ENCODE data around the gene VAV2.

VAV2 gene

DNA sequence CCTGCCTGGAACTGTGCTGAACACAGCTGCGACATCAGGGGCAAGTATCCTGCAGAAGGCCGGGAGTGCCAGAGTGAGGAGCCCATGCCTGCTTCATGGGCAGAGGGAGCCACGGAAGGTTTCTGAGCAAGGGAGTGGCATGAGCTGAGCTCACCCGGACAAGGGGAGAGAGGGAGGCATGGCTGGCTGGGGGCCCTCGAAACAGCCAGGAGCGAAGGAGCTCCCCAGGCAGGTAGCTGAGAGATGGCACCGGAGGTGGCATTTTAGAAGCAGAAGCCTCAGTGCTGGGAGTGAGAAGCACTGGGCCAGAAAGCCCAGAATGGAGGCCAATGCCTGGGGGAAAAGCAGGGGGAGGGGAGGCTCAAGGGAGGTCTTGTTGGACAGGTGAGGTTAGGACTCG is 197.1 kb downstream of the VAV2 start:
- DNase-seq (ENCODE audit: low spot score): no peak

DNA sequence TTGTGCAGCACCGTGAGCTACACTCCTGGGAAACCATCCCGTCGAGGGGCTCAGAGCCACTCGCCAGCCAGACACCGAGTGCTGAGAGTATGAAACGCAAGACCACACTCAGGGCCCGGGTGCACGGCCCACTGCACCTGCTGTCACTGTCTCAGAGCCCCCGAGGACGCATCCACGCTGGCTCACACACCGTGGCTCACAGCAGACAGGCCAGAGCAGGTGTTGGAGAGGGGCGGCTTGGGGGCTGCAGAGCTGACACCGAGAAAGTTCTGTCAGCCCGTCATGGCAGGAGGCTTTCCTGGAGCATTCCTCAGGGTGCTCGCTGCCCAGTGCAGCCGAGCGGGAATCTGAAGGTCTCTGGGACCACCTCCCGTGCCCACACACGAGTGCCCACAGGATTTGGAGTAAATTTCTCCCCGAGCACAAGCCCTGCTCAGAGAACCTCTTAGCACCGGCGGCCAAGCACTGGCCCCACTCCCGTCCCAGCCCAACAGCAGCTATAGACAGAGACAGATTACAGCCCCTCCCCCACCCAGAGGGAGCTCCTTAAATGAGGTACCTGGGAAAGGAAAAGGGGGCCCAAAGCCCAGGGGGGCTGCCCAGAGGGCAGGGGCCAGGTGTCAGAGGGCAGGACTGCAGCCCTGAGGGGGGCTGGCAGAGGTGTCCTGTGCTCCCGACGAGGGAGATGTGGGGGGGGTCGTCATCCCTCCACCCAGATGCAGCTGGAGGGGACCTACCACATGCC is 197.9 kb downstream of the VAV2 start:
- DNase-seq (ENCODE audit: low spot score): no peak

DNA sequence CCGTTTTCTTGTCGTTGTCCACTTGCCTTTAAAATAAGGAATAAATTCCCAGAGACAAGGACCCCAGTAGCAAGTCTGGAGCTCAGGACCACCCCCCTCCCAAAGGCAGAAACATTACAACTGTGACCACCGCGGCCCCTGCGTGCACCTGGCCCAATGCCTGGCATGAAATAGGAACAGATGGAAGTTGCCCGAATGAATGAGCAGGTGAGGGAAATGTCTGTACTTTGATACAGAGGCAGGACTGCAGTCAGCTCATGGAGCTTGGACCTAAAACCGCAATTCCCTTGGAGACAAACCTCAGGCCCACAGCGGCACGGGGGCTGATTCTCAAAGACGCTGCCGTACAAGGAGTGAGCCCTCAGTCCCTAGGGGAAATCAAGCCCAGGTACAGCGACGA is 198.7 kb downstream of the VAV2 start:
- no peak for DNase-seq (ENCODE audit: low spot score)

DNA sequence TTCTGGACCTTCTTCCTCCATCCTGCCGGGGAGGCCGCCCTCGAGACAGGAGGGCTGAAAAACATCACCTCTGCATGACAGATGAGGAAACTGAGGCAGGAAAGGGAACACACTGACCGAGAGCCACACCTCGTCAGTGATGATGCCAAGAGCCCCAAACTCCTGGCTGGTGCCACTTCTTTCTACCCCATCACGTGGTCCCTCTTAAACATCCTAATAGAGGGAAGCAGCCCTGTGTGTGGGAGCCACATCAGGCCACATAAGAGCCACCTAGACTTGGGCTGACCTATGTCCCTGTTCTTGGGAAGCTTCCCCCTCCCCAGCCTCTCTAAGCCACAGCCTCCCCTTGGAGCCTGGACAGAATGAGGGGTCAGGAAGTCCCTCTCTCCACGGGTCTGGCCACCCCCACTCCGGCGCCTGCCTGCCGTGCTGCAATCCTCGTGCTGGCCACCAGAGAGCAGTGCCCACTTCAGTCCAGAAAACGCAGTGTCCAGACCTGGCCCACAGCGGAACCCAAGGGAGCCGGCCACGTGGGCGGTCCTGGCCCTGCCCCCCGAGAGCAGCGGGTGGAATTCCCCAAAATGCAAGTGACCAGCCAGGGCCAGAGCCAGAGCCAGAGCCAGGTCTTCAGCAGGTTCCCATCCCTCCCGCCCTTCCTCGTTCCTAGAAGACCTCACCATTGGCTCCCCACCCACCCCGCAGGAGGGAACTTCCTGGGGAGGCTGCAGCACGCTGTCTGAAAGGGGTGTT is 199.2 kb downstream of the VAV2 start:
- DNase-seq (ENCODE audit: low spot score): peak; percentile 55

DNA sequence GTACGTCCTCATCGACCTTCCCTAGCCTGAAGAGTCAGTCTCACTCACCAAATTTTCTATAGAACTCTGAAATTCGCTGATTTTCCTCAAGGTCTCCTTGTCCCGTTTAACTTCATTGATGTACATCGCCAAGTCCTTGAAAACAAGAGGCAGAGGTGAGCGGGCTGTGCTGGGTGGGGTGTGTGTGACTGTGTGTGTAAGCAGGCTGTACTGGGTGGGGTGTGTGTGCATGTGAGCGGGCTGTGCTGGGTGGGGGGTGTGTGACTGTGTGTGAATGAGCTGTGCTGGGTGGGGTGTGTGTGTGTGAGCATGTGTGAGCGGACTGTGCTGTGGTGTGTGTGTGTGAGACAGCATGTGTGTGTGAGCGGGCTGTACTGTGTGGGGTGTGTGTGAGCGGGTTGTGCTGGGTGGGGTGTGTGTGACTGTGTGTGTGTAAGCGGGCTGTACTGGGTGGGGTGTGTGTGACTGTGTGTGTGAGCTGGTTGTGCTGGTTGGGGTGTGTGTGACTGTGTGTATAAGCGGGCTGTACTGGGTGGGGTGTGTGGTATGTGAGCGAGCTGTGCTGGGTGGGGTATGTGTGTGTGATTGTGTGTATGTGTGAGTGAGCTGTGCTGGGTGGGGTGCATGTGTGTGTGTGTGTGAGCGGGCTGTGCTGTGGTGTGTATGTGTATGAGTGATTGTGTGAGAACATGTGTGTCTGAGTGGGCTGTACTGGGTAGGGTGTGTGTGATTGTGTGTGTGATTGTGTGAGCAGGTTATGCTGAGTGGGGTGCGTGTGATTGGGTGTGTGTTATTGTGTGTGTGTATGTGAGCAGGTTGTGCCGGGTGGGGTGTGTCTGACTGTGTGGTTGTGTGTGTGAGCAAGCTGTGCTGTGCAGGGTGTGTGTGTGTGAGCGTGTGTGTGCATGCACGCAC is 200.1 kb downstream of the VAV2 start:
- DNase-seq (ENCODE audit: low spot score): no peak

DNA sequence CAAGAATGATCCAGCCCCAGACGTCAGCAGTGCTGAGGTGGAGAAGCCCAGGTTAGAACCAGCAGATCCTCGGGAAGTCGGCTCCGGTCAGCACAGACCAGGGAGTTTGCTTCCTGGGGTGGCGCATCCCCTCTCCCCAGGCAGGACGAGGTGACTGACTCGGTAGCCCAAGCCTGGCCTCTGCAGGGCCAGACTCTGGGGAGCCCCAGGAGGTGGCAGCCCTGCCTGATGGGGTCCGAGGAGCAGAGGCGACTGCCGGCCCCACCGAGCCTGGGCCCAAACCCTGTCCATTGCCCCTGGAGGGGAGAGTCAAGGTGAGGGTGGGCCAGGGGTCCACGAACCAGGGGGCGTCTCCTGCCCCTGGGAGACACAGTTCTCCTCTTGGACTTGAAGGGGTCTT is 201.1 kb downstream of the VAV2 start:
- no peak for DNase-seq (ENCODE audit: low spot score)

DNA sequence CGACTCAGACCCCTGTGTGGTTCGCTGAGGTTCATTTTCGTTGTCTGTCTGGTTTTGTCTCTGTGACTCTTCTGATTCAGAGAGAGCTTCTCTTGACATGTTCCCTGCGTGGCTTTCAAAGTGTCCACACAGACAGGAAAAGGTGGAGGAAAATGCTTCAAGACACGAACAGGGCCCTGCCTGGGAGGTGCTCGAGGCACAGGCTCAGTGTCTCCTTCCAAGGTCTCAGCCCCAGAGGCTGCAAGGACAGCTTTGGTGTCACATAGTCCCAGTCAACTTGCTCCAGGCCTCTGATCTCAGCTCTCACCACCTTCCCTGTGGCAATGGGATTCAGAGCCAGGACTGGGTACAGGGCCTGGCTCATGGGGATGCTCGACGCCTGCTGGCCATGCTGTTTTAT is 202.3 kb downstream of the VAV2 start:
- no peak for DNase-seq (ENCODE audit: low spot score)

DNA sequence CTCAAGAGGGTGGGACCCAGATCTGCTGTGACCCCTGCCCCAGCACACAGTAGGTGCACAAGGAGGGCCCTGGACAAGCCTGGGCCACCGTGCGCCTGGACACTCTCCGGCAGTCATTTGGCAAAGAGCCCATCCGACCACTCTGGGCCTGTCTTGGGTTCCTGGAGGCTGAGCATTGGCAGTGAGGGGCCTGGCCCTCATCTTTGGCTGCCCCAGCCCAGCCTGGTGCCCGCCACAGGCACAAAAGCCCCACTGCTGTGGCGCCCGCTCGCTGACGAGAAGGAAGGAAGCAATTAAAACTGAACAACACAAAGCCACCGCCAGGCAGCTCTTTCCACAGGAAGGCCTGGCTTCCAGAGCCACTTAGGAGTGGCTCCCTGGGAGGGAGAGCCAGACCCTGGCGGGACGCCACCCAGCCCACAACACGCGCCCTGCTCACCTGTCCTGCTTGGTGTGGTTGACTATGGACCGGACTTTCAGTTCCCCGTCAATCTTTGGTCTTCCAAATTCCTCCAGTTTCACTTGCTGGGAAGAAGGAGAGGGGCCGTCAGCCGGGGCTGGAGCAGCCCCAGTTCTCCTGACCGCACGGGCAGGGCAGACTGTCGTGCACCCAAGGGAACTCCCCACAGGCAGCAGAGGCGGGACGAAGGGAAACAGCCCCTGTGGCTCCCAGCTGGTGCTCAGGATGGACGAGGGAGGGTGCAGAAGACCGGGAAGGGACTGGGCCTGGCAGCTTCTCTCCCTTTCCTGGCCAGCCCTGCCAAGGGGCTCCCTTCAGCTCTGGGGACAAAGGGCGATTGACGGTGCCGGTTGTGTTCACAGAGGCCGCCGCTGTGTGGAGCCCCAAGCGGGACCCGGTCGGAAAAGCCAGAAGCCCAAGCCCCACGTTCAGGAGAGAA is 203.1 kb downstream of the VAV2 start:
- peak; percentile 95 for DNase-seq (ENCODE audit: low spot score)

DNA sequence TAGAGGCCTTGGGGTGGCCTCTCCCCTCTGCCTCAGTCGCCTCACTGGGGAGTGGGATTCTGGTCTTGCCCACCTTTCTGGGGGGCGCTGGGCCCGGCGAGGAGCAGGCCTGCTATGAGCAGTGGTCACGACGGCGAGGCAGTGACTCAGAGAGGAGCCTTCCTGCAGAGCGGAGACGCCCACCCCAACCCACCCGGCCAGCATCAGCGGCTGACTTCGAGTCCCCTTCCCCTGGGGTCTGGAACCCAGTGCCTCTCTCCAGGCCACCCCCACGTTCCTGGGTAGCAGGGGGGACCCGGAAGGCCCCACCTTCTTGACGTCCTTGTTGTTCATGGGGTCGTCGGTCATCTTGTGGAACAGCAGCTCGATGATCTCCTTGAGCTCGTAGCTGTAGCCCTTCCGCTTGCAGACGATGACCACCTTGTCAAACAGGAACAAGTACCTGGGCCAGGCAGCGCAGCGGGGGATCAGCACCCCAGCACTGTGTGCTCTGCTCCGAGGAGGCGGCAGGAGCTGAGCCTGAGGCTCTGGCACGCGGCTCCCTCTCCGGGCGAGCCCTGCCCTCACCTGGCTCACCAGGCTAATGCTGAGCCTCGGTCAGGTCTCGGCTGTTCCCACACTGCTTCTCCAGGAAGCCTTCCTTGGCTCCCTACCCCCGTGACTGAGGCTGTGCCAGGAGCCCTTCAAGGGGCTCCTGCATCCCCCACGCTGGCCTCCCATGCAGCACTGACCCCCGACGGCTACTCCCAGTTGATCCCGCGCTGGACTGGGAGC is 203.9 kb downstream of the VAV2 start:
- no peak for DNase-seq (ENCODE audit: low spot score)

DNA sequence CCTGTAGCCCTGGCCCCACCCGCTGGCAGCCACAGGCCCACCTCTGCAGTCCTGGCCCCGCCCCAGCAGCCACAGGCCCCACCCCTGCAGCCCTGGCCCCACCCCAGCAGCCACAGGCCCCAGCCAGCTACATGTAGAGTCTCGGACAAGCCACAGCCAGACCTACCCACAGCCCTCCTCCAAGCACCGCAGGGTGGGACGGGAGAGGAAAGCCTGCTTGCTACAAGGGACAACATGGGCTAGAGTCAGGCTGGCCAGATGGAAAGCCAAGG is 204.4 kb downstream of the VAV2 start:
- peak; percentile 21 for DNase-seq (ENCODE audit: low spot score)

DNA sequence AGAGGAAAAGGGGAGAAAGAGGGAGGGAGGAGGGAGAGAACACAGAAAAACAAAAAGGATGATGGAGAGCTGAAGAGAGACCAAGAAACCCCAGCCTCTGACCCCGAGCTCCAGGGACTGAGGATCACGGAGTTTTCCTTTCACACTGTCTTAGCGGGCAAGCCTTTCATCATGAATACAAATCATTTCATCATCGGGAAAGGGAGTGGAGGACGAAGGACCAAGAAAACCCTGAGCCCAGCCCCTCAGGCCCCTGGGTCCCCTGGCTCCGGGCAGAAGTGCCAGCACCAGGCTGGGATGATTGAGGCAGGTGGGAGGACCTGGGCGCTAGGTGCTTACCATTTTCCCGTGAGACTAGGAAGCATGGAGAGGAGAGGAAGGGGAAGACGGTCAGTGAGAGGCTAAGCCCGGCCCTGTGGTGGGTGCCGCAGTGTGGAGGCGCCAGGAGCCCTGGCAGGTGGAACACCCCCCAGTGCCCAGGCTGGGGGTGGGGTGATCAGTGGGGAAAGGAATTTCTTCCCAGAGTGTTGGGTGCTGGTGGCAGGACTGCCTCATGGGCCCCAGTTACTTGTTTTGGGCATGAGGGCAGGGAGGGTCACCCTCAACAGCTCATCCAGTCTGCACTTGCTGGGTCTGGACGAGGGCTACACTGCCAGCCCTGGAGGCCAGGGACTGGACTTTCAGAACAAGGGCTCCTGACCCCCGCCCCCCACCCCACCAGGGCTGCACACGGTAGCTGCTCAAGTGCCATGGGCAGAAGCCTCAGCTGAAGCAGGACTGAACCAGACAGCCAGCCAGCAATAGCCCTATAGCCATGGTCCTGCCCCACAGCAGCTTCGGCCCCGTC is 205.0 kb downstream of the VAV2 start:
- no peak for DNase-seq (ENCODE audit: low spot score)

DNA sequence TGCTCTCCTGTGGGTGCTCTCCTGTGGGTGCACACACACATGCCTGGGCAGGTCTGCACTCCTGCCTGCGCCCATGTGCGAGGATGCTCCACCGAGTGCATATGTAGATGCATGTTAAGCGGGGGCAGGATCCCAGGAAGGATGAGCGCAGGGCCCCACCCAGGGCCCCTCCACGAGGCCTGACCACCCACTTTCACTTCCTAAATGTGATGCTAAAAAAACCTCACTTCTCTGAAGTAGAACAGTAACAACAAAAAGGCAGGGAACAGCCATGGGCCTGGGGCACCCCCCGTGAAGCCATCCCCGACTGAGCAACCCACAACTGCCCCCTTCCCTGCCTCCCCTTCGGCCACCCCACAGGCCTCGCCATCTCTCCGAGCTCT is 205.8 kb downstream of the VAV2 start:
- peak; percentile 43 for DNase-seq (ENCODE audit: low spot score)

DNA sequence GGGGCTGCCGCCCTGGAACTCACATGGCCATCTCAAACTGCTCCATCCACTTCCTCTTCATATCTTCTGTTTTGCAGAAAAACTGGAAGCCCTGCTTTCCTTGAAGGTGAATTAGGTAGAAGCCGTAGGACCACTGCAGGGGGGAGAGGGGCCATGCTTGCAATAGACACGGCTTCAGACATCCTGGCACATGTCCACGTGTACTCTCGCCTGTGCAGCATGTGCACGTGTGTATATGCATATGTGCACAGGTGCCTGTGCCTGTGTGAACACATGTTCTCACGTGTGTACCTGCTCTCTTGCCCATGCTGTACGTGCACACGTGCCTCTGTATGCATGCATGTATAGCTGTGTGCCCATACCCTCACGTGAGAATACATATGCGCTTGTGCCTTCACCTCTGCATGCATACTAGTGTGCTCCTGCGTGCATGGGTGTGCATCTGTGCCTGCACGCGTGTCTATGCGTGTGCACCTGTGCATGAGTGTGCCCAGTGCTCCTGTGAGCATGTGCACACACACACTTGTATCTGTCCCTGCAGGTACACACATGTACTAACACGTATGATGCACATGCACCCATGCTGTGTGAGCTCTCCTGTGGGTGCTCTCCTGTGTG is 206.3 kb downstream of the VAV2 start:
- DNase-seq (ENCODE audit: low spot score): no peak

DNA sequence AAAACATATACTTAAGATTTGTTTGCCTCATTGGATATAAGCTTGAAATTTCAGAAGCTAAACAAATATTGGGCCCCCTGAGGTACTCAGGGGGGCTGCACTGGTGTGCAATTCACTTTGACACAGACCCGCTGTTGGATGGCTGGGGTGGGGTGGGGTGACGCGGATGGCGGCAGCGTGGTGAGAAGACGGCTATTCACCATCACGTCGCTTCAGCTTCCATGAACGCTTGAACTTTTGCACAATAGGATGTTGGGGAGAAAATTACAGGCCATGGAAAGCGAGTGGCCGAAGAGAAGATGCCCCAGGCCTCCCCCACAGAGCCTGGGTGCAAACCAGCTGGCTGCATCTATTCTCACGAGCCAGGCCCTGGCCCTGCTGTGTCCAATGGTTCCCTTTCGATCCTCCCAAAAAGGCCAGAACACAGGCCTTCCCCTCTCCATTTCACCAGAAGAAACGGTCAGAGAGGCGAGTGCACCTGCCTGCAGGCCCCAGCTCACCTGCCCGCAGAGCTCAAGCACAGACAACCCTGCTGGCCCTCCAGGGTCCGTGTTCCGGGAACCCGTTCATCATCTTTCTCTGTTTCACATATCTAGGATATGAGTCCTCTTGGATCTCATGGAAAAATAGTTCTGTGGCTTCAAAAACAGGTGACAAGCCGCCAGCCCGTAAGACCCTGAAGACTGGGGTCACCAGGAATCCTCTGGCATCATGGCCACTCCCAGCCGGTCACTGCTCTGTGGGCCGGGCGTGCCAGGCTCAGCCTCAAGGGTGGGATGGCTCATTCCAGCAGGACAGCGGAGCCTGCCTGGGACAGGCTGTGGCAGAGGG is 207.2 kb downstream of the VAV2 start:
- DNase-seq (ENCODE audit: low spot score): no peak

DNA sequence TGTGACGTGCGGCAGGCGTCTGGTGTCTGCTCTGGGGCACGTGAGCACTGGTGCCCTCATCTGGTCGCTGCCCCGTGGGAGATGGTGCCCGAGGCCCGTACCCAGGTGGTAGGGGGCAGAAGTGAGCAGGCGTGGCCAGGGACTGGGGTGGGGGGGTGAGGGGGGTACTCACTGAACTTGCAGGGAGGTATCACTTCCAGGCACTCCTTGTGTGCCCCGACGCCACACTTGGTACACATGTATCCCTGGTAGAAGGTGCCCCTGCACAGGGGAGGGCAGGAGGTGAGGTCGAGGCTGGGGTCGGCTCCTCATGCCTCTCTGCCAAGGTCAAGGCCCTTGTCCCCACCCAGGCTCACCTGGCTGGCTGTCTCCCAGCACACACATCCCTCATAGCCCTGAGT is 208.8 kb downstream of the VAV2 start:
- no peak for DNase-seq (ENCODE audit: low spot score)

DNA sequence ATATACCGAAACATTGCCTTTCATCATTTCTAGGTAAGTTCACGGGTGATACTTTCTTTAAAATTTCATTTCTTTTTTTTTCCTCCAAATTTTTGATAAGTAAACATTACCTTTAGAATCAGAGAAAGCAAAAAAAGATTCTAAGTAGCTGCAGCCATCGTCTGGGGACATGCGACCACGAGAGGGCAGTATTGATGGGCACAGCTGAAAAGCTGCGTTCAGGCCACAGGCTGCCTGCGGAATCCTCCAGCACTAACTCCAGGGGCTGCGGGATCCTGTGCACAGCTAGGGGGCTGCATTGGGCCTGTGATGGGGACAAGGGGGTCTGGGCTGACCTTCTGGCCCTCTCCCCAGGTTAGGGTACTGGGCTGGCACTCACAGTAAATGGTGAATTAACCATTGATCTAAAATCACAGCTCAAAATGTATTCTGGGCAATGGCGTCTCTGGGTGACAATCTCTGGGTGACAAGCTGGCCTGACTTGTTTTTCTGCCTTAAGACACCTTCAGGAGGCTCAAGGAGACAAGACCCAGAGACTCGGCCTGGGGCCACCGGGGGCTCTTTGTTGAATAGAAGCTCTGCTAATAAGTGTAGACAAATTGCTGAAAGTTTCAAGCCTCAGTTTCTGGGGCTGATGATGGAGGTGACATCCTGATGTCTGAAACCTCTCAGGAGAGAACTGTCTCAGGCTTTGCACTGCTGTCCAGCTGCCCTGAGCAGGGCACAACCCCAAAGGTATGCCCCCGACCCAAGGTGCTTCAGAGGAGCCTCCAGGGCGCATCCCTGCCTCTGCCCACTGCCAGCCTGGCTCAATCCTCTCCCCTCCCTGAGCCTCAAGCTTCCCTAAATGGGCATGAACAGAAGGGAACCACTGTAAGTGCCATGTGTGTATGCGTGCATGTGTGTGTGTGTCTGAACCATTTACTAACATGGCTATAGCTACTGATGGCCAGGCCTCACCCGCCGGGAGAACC is 209.7 kb downstream of the VAV2 start:
- peak; percentile 63 for DNase-seq (ENCODE audit: low spot score)

DNA sequence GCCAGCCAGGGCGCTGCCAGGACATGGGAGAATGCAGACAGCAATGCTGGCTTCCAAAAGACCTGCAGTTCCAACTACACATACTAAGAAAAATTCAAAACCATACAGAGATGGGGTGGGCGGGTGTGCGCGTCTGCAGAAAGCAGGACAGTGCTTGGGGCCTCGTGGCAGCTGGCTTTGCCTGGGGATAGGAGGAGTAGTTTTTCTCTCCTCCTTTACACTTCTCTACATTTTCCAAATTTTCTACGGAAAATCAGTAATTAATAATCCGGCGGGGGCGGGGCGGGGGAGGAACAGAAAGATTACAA is 210.3 kb downstream of the VAV2 start:
- DNase-seq (ENCODE audit: low spot score): no peak

All from pons (tissue), 1 donor.